ENCODE data around the gene WNT11. TPM values are rescaled to one million over a fixed set of nuclear protein-coding genes. Genes with fewer than 3 reads are reported as not detected.

Gene WNT11
- polyA plus RNA-seq, 1 of the 3 experiments (the other 2 are of a cell fraction): 0.43 TPM

DNA sequence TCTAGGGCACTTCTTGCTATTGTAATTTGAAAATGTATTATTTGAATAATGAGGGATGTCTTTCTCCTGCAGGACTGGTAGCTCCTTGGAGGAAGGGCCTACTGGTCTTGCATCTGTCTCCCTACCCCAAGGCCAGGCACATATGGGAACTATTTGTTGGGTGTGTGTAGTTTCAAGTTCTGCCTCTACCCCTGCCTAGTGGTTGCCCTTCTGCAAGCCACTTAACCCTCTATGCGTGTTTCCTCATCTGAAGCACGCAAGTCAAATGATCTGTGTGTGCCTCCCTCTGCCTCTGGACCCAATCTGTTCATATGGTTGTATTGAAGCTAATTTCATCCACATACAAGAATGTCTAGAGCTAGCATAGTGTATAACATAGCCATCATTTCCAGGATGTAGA lies 67.0 kb downstream of the WNT11 start (continued):
- TF ChIP-seq, protein P1, sequence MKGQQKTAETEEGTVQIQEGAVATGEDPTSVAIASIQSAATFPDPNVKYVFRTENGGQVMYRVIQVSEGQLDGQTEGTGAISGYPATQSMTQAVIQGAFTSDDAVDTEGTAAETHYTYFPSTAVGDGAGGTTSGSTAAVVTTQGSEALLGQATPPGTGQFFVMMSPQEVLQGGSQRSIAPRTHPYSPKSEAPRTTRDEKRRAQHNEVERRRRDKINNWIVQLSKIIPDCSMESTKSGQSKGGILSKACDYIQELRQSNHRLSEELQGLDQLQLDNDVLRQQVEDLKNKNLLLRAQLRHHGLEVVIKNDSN (IDR thresholded peaks at IDR 0.05; ENCODE audit: borderline replicate concordance, low read depth): no peak
- TF ChIP-seq EP300 (IDR thresholded peaks at IDR 0.05; ENCODE audit: borderline replicate concordance in 1 of 2, low read depth in 1 of 2, low read length in 1 of 2) (no peak), MEF2A (IDR thresholded peaks at IDR 0.05; ENCODE audit: borderline replicate concordance, low read depth) (no peak)

Other genes with a start within 250 kb of the WNT11 start
- 14.9 and 19.6 TPM in 2 replicates for gene THAP12, start 174.6 kb upstream of the WNT11 start, polyA plus RNA-seq (2012; rRNA removed)
- gene GVQW3, start 174.8 kb upstream of the WNT11 start, polyA plus RNA-seq (2012; rRNA removed): 2.3 and 3.9 TPM in 2 replicates
- 11.1 and 12.6 TPM in 2 replicates for gene EMSY, start 238.5 kb upstream of the WNT11 start, polyA plus RNA-seq (2012; rRNA removed)